Activated CD4-positive, alpha-beta T cell treated with anti-CD3 and anti-CD28 coated beads for 36 hours (primary cell): ENCODE results near the gene STARD9. TPM values are rescaled to one million over a fixed set of nuclear protein-coding genes. Genes with fewer than 3 reads are reported as not detected.

Source experiments
- ATAC-seq: fragments of 200-7000 bp; cut with Tn5 transposase; one replicate; pipeline ENCODE4 v1.10.0; 2021; ENCODE audit warnings: mild to moderate bottlenecking, moderate library complexity
- CTCF ChIA-PET: fragments of 350-600 bp; sonication (Branson Sonifier 250); formaldehyde crosslinking; loops from one replicate; lab custom pipeline; 2021; ENCODE audit warnings: antibody characterized with exemption; lab: Charles Lee
- POLR2A ChIA-PET: fragments of 350-600 bp; sonication (Branson Sonifier 250); formaldehyde crosslinking; loops from one replicate; lab custom pipeline; 2021; ENCODE audit warnings: antibody characterized with exemption, inconsistent platforms; lab: Charles Lee
- DNase-seq: peaks from one replicate; pipeline ENCODE4 v3.0.0-alpha.2; 2020
- H3K27ac Mint-ChIP-seq: one replicate; pipeline ENCODE4 v1.8.0; 2021; ENCODE audit warnings: mixed read lengths
- H3K27me3 Mint-ChIP-seq: one replicate; pipeline ENCODE4 v1.8.0; 2021; ENCODE audit warnings: mixed read lengths
- H3K36me3 Mint-ChIP-seq: one replicate; pipeline ENCODE4 v1.8.0; 2021; ENCODE audit warnings: low read depth, mixed read lengths
- H3K4me1 Mint-ChIP-seq: one replicate; pipeline ENCODE4 v1.8.0; 2021; ENCODE audit warnings: mixed read lengths
- H3K4me3 Mint-ChIP-seq: one replicate; pipeline ENCODE4 v1.8.0; 2021; ENCODE audit warnings: mild to moderate bottlenecking, moderate library complexity, mixed read lengths
- H3K9me3 Mint-ChIP-seq: one replicate; pipeline ENCODE4 v1.8.0; 2021; ENCODE audit warnings: low read depth, mixed read lengths
- intact Hi-C, 2 experiments: fragments of 100-400 bp; cut with DNase I in 1 of 2; cut with micrococcal nuclease in 1 of 2; formaldehyde crosslinking; loops; one replicate each; pipeline versions ENCODE4 v1.14.2 to v1.15.1; 2022 to 2024; cut with DNase I, micrococcal nuclease
- total RNA-seq, 2 experiments: library from RNA; stranded (reverse); gene quantifications; one replicate each; pipeline ENCODE4 v1.2.3, GENCODE V29; 2021

The STARD9 gene
- total RNA-seq, 2 experiments from 2014 or later: 4.0 to 4.1 TPM

- ChIA-PET CTCF (interaction anchor here (0.7 to 1.7 kb wide), 3 partner anchors 17 to 412 kb away, joined by 3 to 6 read pairs (median 3); no protein-coding TSS in a partner anchor), POLR2A (no interaction called here)
- Mint-ChIP-seq H3K27me3 (no peaks in the 10 kb centered on the region), H3K4me1 (peaks cover 43% of the 10 kb centered on the region), H3K36me3 (no peaks in the 10 kb centered on the region), H3K27ac (peak overlapping the region; percentile 5), H3K9me3 (no peaks in the 10 kb centered on the region), H3K4me3 (no peak overlapping the region)
- peak; percentile 58 for ATAC-seq
- intact Hi-C loops: no loop called here
- peak; percentile 62 for DNase-seq
Measured at GRCh38 chr15:42608110-42608531, 32.7 kb downstream of the STARD9 start.

- peak; percentile 11 for DNase-seq
- peak overlapping the region; percentile 28 for H3K27ac Mint-ChIP-seq
- CTCF ChIA-PET: interaction anchor here (0.6 to 1.7 kb wide), 2 partner anchors 18 to 113 kb away, joined by 3 to 6 read pairs; partner anchors contain the start of gene SNAP23
Measured at GRCh38 chr15:42608752-42609488, 33.5 kb downstream of the STARD9 start.

GRCh38 chr15:42611532-42611931, 36.1 kb downstream of the STARD9 start:
- CTCF ChIA-PET: interaction anchor here (0.5 kb wide), 1 partner anchor 20 kb away, joined by 3 read pairs; no protein-coding TSS in a partner anchor
- no peak overlapping the region for H3K27ac Mint-ChIP-seq
- POLR2A ChIA-PET: no interaction called here

More at GRCh38 chr15:42608752-42609488, 33.5 kb downstream of the STARD9 start:
- no peaks in the 10 kb centered on the region for H3K36me3 Mint-ChIP-seq
- intact Hi-C loops: no loop called here
- H3K9me3 Mint-ChIP-seq: no peaks in the 10 kb centered on the region
- peak; percentile 77 for ATAC-seq
- POLR2A ChIA-PET: no interaction called here
- H3K4me1 Mint-ChIP-seq: peaks cover 41% of the 10 kb centered on the region
- no peaks in the 10 kb centered on the region for H3K27me3 Mint-ChIP-seq
- peak overlapping the region; percentile 2 for H3K4me3 Mint-ChIP-seq

GRCh38 chr15:42612367-42612912, 37.0 kb downstream of the STARD9 start:
- Mint-ChIP-seq H3K9me3 (no peaks in the 10 kb centered on the region), H3K4me3 (no peak overlapping the region), H3K36me3 (no peaks in the 10 kb centered on the region), H3K4me1 (peaks cover 18% of the 10 kb centered on the region), H3K27me3 (no peaks in the 10 kb centered on the region), H3K27ac (no peak overlapping the region)
- no peak for DNase-seq
- ATAC-seq: no peak
- intact Hi-C loops: no loop called here
- ChIA-PET CTCF (interaction anchor here (0.6 kb wide), 1 partner anchor 65 kb away, joined by 4 read pairs; no protein-coding TSS in a partner anchor), POLR2A (no interaction called here)

More at GRCh38 chr15:42611532-42611931, 36.1 kb downstream of the STARD9 start:
- no peak for DNase-seq
- ATAC-seq: no peak
- Mint-ChIP-seq H3K9me3 (no peaks in the 10 kb centered on the region), H3K36me3 (no peaks in the 10 kb centered on the region), H3K27me3 (no peaks in the 10 kb centered on the region), H3K4me3 (no peak overlapping the region), H3K4me1 (peaks cover 18% of the 10 kb centered on the region)
- intact Hi-C loops: no loop called here

- DNase-seq: no peak
- Mint-ChIP-seq H3K27me3 (no peaks in the 10 kb centered on the region), H3K4me1 (peaks cover 3% of the 10 kb centered on the region), H3K9me3 (no peaks in the 10 kb centered on the region), H3K27ac (no peak overlapping the region), H3K36me3 (no peaks in the 10 kb centered on the region), H3K4me3 (no peak overlapping the region)
- no peak for ATAC-seq
- intact Hi-C loops: no loop called here
- ChIA-PET POLR2A (interaction anchor here (1.1 kb wide), 1 partner anchor 9 kb away, joined by 9 read pairs; no protein-coding TSS in a partner anchor), CTCF (interaction anchor here (0.7 kb wide), 1 partner anchor 516 kb away, joined by 3 read pairs; no protein-coding TSS in a partner anchor)
Measured at GRCh38 chr15:42616107-42616506, 40.7 kb downstream of the STARD9 start.

GRCh38 chr15:42619656-42620371, 44.4 kb downstream of the STARD9 start:
- ATAC-seq: no peak
- intact Hi-C loops: no loop called here
- Mint-ChIP-seq H3K36me3 (no peaks in the 10 kb centered on the region), H3K9me3 (no peaks in the 10 kb centered on the region), H3K4me3 (no peak overlapping the region), H3K27ac (no peak overlapping the region), H3K4me1 (peaks cover 3% of the 10 kb centered on the region), H3K27me3 (no peaks in the 10 kb centered on the region)
- ChIA-PET CTCF (interaction anchor here (0.6 to 1.1 kb wide), 2 partner anchors 11 to 30 kb away, joined by 3 read pairs; no protein-coding TSS in a partner anchor), POLR2A (interaction anchor here (0.6 to 0.7 kb wide), 2 partner anchors 12 to 120 kb away, joined by 3 to 6 read pairs; no protein-coding TSS in a partner anchor)
- no peak for DNase-seq

GRCh38 chr15:42621386-42621785, 46.0 kb downstream of the STARD9 start:
- ATAC-seq (no peak), DNase-seq (no peak)
- no peaks in the 10 kb centered on the region for H3K27me3 Mint-ChIP-seq
- intact Hi-C loops: no loop called here
- CTCF ChIA-PET: no interaction called here
- POLR2A ChIA-PET: no interaction called here
- H3K27ac Mint-ChIP-seq: no peak overlapping the region
- H3K4me3 Mint-ChIP-seq: no peak overlapping the region
- peaks cover 3% of the 10 kb centered on the region for H3K4me1 Mint-ChIP-seq
- H3K9me3 Mint-ChIP-seq: no peaks in the 10 kb centered on the region
- no peaks in the 10 kb centered on the region for H3K36me3 Mint-ChIP-seq

- ChIA-PET CTCF (interaction anchor here (0.7 kb wide), 2 partner anchors 19 to 406 kb away, joined by 3 read pairs; no protein-coding TSS in a partner anchor), POLR2A (no interaction called here)
- no peaks in the 10 kb centered on the region for H3K27me3 Mint-ChIP-seq
- peaks cover 3% of the 10 kb centered on the region for H3K4me1 Mint-ChIP-seq
- intact Hi-C loops: no loop called here
- no peaks in the 10 kb centered on the region for H3K36me3 Mint-ChIP-seq
- ATAC-seq (no peak), DNase-seq (no peak)
- no peaks in the 10 kb centered on the region for H3K9me3 Mint-ChIP-seq
- H3K27ac Mint-ChIP-seq: no peak overlapping the region
- no peak overlapping the region for H3K4me3 Mint-ChIP-seq
Measured at GRCh38 chr15:42621996-42622925, 46.9 kb downstream of the STARD9 start.

- CTCF ChIA-PET: no interaction called here
- DNase-seq (no peak), ATAC-seq (no peak)
Measured at GRCh38 chr15:42623951-42624350, 48.5 kb downstream of the STARD9 start.

GRCh38 chr15:42627485-42627884, 52.1 kb downstream of the STARD9 start:
- Mint-ChIP-seq H3K36me3 (no peaks in the 10 kb centered on the region), H3K4me3 (no peak overlapping the region), H3K4me1 (no peaks in the 10 kb centered on the region), H3K27me3 (no peaks in the 10 kb centered on the region), H3K9me3 (no peaks in the 10 kb centered on the region), H3K27ac (no peak overlapping the region)
- DNase-seq (no peak), ATAC-seq (no peak)
- POLR2A ChIA-PET: no interaction called here
- CTCF ChIA-PET: no interaction called here
- intact Hi-C loops: no loop called here

More at GRCh38 chr15:42623951-42624350, 48.5 kb downstream of the STARD9 start:
- Mint-ChIP-seq H3K36me3 (no peaks in the 10 kb centered on the region), H3K27me3 (no peaks in the 10 kb centered on the region), H3K9me3 (no peaks in the 10 kb centered on the region), H3K4me3 (no peak overlapping the region), H3K4me1 (peaks cover 3% of the 10 kb centered on the region), H3K27ac (no peak overlapping the region)
- POLR2A ChIA-PET: no interaction called here
- intact Hi-C loops: no loop called here
